ENCODE data around the gene SPSB4.

The SPSB4 gene

GRCh38 chr3:141167681-141168080, 116.5 kb downstream of the SPSB4 start:
- no peak for DNase-seq

- DNase-seq, result no peak
Observed at GRCh38 chr3:141170678-141171295, 119.6 kb downstream of the SPSB4 start.

DNA sequence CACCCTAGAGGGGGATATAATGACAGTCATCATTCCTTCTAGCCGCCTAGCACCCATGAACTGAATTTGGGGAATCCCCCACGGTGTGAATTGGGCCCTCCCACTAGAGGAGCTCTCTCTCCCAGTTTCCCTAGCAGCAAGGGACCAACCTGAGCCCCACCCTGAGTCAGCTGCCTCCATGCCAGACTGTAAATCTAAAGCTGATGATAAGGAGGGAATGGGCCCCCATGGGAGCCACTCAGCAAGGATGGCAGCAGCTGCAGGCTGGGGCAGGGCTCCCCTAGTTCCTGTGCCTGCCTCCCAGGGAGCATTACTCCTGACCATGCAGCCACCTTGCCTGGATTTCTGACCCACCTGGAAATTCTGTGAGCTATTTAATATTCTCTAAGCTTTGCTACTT, 123.5 kb downstream of the SPSB4 start:
- DNase-seq, result no peak

GRCh38 chr3:141176775-141177174, 125.6 kb downstream of the SPSB4 start:
- DNase-seq, result no peak

DNA sequence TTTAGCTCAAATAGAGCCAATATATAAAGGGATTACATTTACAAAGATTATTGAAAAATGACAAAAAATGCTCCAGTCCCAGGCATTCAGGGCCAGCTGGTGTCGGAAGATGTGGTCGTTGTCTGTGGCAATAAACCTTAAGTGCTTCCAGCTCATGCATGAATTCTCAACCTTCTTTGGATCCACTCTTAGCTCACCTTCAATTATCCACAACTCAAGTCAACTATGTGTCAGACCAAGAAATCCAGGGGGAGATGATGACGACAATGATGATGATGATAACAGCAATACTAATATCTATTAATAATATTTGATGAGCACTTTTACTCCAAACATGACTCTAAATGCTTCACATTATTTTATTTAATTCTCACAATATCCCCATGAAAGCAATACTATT, 126.9 kb downstream of the SPSB4 start:
- DNase-seq, result no peak

DNA sequence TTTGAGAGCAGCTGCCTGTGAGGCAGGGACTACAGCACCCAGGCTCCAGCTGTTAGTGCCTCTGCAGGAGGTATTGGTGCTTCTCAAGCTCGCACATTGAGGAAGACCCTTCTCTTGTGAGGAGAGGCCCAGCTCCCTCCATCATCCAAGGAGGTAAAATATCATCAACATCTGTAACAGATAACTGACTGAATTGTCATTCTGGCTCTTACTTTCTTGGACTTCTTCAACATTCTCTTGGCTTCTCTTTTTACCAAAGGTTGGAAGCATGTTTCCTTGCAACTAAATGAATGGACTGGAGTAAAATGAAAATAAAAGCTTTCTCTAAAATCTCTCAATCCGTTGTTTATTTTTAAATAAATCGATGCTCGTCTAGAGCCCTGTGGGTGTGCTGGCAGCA, 127.4 kb downstream of the SPSB4 start:
- DNase-seq, result no peak

DNA sequence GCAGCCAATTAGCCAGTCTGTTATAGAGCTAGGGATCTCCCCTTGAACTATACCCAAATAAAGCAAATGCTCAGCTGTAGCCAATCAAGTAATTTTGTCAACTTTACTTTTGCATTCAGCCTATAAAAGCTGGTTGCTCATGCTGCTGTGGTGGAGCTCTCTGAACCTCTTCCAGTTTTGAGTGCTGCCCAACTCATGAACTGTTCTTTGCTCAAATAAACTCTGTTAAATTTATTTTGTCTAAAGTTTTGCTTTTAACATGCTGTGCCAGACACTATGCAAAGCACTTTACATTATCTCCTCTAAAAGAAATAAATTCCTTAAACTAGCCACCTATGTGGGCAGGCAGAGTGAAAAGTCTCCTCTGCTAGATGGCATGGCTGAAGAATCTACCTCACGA, 128.8 kb downstream of the SPSB4 start:
- DNase-seq, result no peak

DNA sequence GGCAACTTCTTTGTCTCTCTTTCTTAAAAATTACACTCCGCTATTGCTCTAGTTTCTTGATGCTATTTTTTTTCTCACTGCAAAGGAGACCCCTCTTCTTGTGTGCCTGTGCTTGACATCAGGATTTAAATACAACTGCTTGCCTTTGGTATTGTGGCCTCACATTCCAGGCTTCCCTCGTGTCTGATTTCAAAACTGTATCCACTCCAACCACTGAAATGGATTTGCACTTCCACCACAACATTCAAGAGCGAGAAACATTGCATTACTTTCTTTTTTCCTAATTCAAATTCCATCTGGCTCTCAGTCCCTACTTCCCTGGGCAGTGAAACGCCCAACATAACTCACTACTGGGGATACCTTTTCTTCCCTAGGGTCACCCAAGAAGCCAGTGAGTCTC, 130.0 kb downstream of the SPSB4 start:
- no peak for DNase-seq

DNA sequence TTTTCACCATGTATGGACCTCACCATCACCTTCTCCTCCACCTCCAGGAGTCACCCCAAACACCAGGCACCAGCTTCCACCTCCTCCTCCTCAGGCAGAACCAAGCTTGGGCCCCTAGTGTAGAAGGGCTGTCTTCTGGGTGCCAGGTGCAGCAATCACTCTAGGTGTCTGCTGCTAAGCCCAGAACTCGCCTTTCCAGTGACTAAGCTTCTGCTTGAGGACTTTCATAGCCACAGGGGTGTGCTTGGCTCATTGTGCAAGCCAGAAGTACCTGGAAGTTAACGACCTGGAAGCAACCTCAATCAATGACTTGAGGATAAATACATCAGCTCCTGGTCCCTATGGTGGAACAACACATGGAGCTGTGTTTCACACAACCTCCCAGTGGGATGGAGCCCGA, 130.7 kb downstream of the SPSB4 start:
- no peak for DNase-seq

DNA sequence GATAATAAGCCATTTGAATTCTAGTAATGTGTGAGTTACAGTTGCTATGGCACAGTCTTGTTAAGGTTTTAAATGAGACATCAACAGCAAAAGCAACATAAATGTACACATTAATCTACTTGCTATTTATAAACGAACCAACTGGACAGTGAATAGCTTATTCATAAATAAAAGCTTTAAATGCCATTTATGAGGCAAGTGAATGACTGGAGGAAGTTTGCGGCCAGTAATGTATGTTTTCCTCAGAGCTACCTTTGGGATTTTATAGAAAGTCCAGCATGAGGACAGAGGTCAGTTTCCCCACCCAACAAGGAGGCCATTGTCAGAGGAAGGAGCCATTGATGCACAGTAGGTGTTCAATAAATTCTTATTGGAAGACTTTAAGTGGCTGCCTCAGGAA, 132.5 kb downstream of the SPSB4 start:
- DNase-seq, result no peak

GRCh38 chr3:141184430-141184829, 133.3 kb downstream of the SPSB4 start:
- DNase-seq, result no peak

- DNase-seq, result no peak
Observed at GRCh38 chr3:141191097-141191749, 140.1 kb downstream of the SPSB4 start.

DNA sequence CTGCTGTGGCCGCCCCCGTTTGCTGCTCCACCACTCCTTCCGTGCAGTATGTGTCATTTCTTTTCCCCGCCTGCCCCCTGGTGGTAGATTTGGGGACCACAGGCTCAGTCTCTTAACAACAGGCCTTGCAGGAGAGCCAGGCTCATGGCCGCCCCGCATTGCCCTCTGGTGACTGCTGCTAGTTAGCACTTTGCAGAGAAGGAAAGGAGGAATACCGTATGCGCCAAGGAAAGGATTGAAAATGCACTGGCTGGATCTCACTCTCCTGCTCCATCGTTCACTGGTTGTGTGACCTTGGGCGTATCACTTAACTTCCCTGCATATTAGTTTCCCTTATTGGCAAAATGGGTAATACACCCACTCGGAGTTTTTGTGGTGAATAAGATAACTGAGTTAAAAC, 141.2 kb downstream of the SPSB4 start:
- DNase-seq, result peak; percentile 94

DNA sequence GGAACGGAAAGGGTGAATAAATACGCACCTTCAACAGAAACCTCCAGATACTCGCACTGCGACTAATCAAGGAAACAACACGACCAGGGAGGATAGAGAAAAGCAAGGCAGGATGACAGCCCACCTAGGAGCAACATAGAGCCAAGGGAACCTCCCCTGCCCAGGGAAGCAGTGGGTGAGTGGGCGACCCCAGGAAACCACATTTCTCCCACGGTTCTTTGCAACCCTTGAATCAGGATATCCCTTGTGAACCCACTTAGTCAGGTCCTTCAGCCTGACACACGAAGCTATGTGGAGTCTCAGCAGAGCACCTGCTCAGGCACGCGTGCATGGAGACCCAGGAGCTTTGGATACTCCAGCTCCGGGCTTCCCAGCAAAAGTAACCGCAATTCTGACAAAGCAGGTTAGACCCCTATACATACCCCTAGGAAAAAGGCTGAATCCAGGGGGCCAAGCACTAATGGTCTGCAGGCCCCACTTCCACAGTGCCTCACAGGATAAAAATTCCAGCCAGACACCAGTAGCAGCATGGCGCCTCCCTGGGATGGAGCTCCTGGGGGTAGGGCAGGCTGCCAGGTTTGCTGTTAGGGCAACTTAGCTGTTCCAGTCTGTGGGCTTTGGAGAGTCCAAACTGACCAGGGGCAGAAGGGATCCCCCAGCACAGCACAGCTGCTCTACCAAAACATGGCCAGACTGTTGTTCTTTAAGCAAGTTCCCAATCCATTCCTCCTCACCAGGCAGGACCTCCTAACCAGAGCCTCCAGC, 142.1 kb downstream of the SPSB4 start:
- DNase-seq, result no peak
